Measurements from ENCODE around the gene DGUOK.
"Not testable (repeated sequence)": the region's sequence is repeated elsewhere in the genome, so short reads cannot be mapped to it uniquely, and the experiment has no call there.

The DGUOK gene

GRCh38 chr2:73887596-73888353, 38.9 kb upstream of the DGUOK start:
- not testable (repeated sequence) for H3K4me2 ChIP-seq (ENCODE audit: low read length); H2AK5ac ChIP-seq (ENCODE audit: low read length); H4K8ac ChIP-seq (ENCODE audit: low read depth, low read length); H3K79me1 ChIP-seq (ENCODE audit: low read length); H3K4ac ChIP-seq (ENCODE audit: low read depth, low read length); DNase-seq; H4K5ac ChIP-seq (ENCODE audit: low read length); H3K18ac ChIP-seq (ENCODE audit: low read length); H2BK120ac ChIP-seq (ENCODE audit: low read depth, low read length); H3K4me1 ChIP-seq (ENCODE audit: control insufficient read depth, low read depth, low read length); H3K27ac ChIP-seq (ENCODE audit: low read depth, low read length); H3K56ac ChIP-seq (ENCODE audit: low read length); H3K36me3 ChIP-seq (ENCODE audit: control insufficient read depth, insufficient read depth, low read length); H3K4me3 ChIP-seq (ENCODE audit: low read length); H3K9ac ChIP-seq (ENCODE audit: low read length); H2BK5ac ChIP-seq (ENCODE audit: low read length); H3K79me2 ChIP-seq (ENCODE audit: control insufficient read depth, insufficient read depth, low read length); H3K23ac ChIP-seq (ENCODE audit: low read length); H3K27me3 ChIP-seq (ENCODE audit: insufficient read depth, low read length, poor library complexity); H2BK15ac ChIP-seq (replicated peaks; ENCODE audit: low read depth)
- WGBS (ENCODE audit: extremely low coverage, insufficient coverage, low lambda C conversion rate): no CpG with 5 or more reads among the region's 11 CpGs

GRCh38 chr2:73888388-73888787, 38.3 kb upstream of the DGUOK start:
- Histone ChIP-seq H3K27me3 (ENCODE audit: insufficient read depth, low read length, poor library complexity) (no peaks in the 10 kb centered on the region), H4K8ac (ENCODE audit: low read depth, low read length) (no peak overlapping the region), H3K79me1 (ENCODE audit: low read length) (no peaks in the 10 kb centered on the region), H2BK120ac (ENCODE audit: low read depth, low read length) (no peak overlapping the region), H3K36me3 (ENCODE audit: control insufficient read depth, insufficient read depth, low read length) (no peaks in the 10 kb centered on the region), H3K4me2 (ENCODE audit: low read length) (no peak overlapping the region), H2BK5ac (ENCODE audit: low read length) (no peak overlapping the region), H3K4ac (ENCODE audit: low read depth, low read length) (no peak overlapping the region), H3K18ac (ENCODE audit: low read length) (no peak overlapping the region), H2AK5ac (ENCODE audit: low read length) (no peak overlapping the region), H3K9ac (ENCODE audit: low read length) (no peak overlapping the region), H3K4me1 (ENCODE audit: control insufficient read depth, low read depth, low read length) (no peaks in the 10 kb centered on the region), H3K27ac (ENCODE audit: low read depth, low read length) (no peak overlapping the region), H2BK15ac (replicated peaks; ENCODE audit: low read depth) (no peak overlapping the region), H3K79me2 (ENCODE audit: control insufficient read depth, insufficient read depth, low read length) (no peaks in the 10 kb centered on the region), H4K5ac (ENCODE audit: low read length) (no peak overlapping the region), H3K56ac (ENCODE audit: low read length) (no peak overlapping the region), H3K4me3 (ENCODE audit: low read length) (no peak overlapping the region), H3K23ac (ENCODE audit: low read length) (no peak overlapping the region)
- WGBS (ENCODE audit: extremely low coverage, insufficient coverage, low lambda C conversion rate): no CpG with 5 or more reads among the region's 2 CpGs
- DNase-seq: no peak

GRCh38 chr2:73889206-73889605, 37.5 kb upstream of the DGUOK start:
- H2BK120ac ChIP-seq (ENCODE audit: low read depth, low read length): no peak overlapping the region
- no peak overlapping the region for H3K4me3 ChIP-seq (ENCODE audit: low read length)
- H3K18ac ChIP-seq (ENCODE audit: low read length): no peak overlapping the region
- no peak overlapping the region for H2AK5ac ChIP-seq (ENCODE audit: low read length)
- no peak overlapping the region for H2BK15ac ChIP-seq (replicated peaks; ENCODE audit: low read depth)
- no peak overlapping the region for H3K27ac ChIP-seq (ENCODE audit: low read depth, low read length)
- H3K4me1 ChIP-seq (ENCODE audit: control insufficient read depth, low read depth, low read length): no peaks in the 10 kb centered on the region
- H3K9ac ChIP-seq (ENCODE audit: low read length): no peak overlapping the region
- H3K36me3 ChIP-seq (ENCODE audit: control insufficient read depth, insufficient read depth, low read length): no peaks in the 10 kb centered on the region
- no peak overlapping the region for H3K23ac ChIP-seq (ENCODE audit: low read length)
- H3K79me2 ChIP-seq (ENCODE audit: control insufficient read depth, insufficient read depth, low read length): no peaks in the 10 kb centered on the region
- H3K79me1 ChIP-seq (ENCODE audit: low read length): no peaks in the 10 kb centered on the region
- no peak overlapping the region for H4K8ac ChIP-seq (ENCODE audit: low read depth, low read length)
- no CpG with 5 or more reads among the region's 5 CpGs for WGBS (ENCODE audit: extremely low coverage, insufficient coverage, low lambda C conversion rate)
- H4K5ac ChIP-seq (ENCODE audit: low read length): no peak overlapping the region
- no peak overlapping the region for H3K4me2 ChIP-seq (ENCODE audit: low read length)
- no peaks in the 10 kb centered on the region for H3K27me3 ChIP-seq (ENCODE audit: insufficient read depth, low read length, poor library complexity)
- no peak overlapping the region for H2BK5ac ChIP-seq (ENCODE audit: low read length)
- no peak overlapping the region for H3K4ac ChIP-seq (ENCODE audit: low read depth, low read length)
- H3K56ac ChIP-seq (ENCODE audit: low read length): no peak overlapping the region
- no peak for DNase-seq

- Histone ChIP-seq H2AK5ac (ENCODE audit: low read length) (no peak overlapping the region), H2BK5ac (ENCODE audit: low read length) (no peak overlapping the region), H3K4ac (ENCODE audit: low read depth, low read length) (no peak overlapping the region), H4K8ac (ENCODE audit: low read depth, low read length) (no peak overlapping the region), H3K23ac (ENCODE audit: low read length) (no peak overlapping the region), H3K9ac (ENCODE audit: low read length) (no peak overlapping the region), H3K79me1 (ENCODE audit: low read length) (no peaks in the 10 kb centered on the region), H3K4me3 (ENCODE audit: low read length) (no peak overlapping the region), H3K4me1 (ENCODE audit: control insufficient read depth, low read depth, low read length) (no peaks in the 10 kb centered on the region), H3K79me2 (ENCODE audit: control insufficient read depth, insufficient read depth, low read length) (no peaks in the 10 kb centered on the region), H2BK15ac (replicated peaks; ENCODE audit: low read depth) (no peak overlapping the region), H3K36me3 (ENCODE audit: control insufficient read depth, insufficient read depth, low read length) (no peaks in the 10 kb centered on the region), H3K18ac (ENCODE audit: low read length) (no peak overlapping the region), H2BK120ac (ENCODE audit: low read depth, low read length) (no peak overlapping the region), H3K27me3 (ENCODE audit: insufficient read depth, low read length, poor library complexity) (no peaks in the 10 kb centered on the region), H4K5ac (ENCODE audit: low read length) (no peak overlapping the region), H3K4me2 (ENCODE audit: low read length) (no peak overlapping the region), H3K27ac (ENCODE audit: low read depth, low read length) (no peak overlapping the region), H3K56ac (ENCODE audit: low read length) (no peak overlapping the region)
- WGBS (ENCODE audit: extremely low coverage, insufficient coverage, low lambda C conversion rate): no CpG with 5 or more reads among the region's 9 CpGs
- no peak for DNase-seq
Measured at GRCh38 chr2:73890301-73891092, 36.2 kb upstream of the DGUOK start.

GRCh38 chr2:73891276-73891901, 35.3 kb upstream of the DGUOK start:
- Histone ChIP-seq H2BK15ac (replicated peaks; ENCODE audit: low read depth) (no peak overlapping the region), H2AK5ac (ENCODE audit: low read length) (no peak overlapping the region), H3K79me2 (ENCODE audit: control insufficient read depth, insufficient read depth, low read length) (no peaks in the 10 kb centered on the region), H3K36me3 (ENCODE audit: control insufficient read depth, insufficient read depth, low read length) (no peaks in the 10 kb centered on the region), H3K4ac (ENCODE audit: low read depth, low read length) (no peak overlapping the region), H4K5ac (ENCODE audit: low read length) (no peak overlapping the region), H3K4me1 (ENCODE audit: control insufficient read depth, low read depth, low read length) (no peaks in the 10 kb centered on the region), H4K8ac (ENCODE audit: low read depth, low read length) (no peak overlapping the region), H3K23ac (ENCODE audit: low read length) (no peak overlapping the region), H2BK120ac (ENCODE audit: low read depth, low read length) (no peak overlapping the region), H3K56ac (ENCODE audit: low read length) (no peak overlapping the region), H2BK5ac (ENCODE audit: low read length) (no peak overlapping the region), H3K4me2 (ENCODE audit: low read length) (no peak overlapping the region), H3K27ac (ENCODE audit: low read depth, low read length) (no peak overlapping the region), H3K18ac (ENCODE audit: low read length) (no peak overlapping the region), H3K79me1 (ENCODE audit: low read length) (no peaks in the 10 kb centered on the region), H3K9ac (ENCODE audit: low read length) (no peak overlapping the region), H3K4me3 (ENCODE audit: low read length) (no peak overlapping the region), H3K27me3 (ENCODE audit: insufficient read depth, low read length, poor library complexity) (no peaks in the 10 kb centered on the region)
- DNase-seq: no peak
- WGBS (ENCODE audit: extremely low coverage, insufficient coverage, low lambda C conversion rate): no CpG with 5 or more reads among the region's 5 CpGs
